Measurements from ENCODE around the gene PGRMC2. TPM values are rescaled to one million over a fixed set of nuclear protein-coding genes. Genes with fewer than 3 reads are reported as not detected.
A peak's percentile ranks its signal among the peaks of the same experiment; 100 is the strongest.

PGRMC2 gene
- total and polyA plus RNA-seq, 2 experiments from 2014 or later = 14.0 to 38.9 TPM

GRCh38 chr4:128286474-128287058 is 1.0 kb downstream of the PGRMC2 start:
- H3K4me3 ChIP-seq = peak overlapping the region; percentile 74
- H3K36me3 ChIP-seq = no peaks in the 10 kb centered on the region
- no peaks in the 10 kb centered on the region for H3K27me3 ChIP-seq
- H3K9me3 ChIP-seq (ENCODE audit: low read depth) = no peaks in the 10 kb centered on the region
- no peak for TF ChIP-seq CTCF (IDR thresholded peaks at IDR 0.05; ENCODE audit: low read depth, low read length)
- peak; percentile 46 to 51 for DNase-seq (ENCODE audit: low read depth in 1 of 2, low spot score in 1 of 2)
- H3K4me1 ChIP-seq (ENCODE audit: low read depth) = peaks cover 8% of the 10 kb centered on the region
- peak overlapping the region; percentile 87 for H3K27ac ChIP-seq

- DNase-seq (ENCODE audit: low read depth in 1 of 2, low spot score in 1 of 2) = peak in 1 of 2 donors; percentile 42
- peak overlapping the region; percentile 24 for H3K27ac ChIP-seq
- peak overlapping the region; percentile 74 for H3K4me3 ChIP-seq
- H3K4me1 ChIP-seq (ENCODE audit: low read depth) = peaks cover 8% of the 10 kb centered on the region
- H3K36me3 ChIP-seq = no peaks in the 10 kb centered on the region
- no peaks in the 10 kb centered on the region for H3K9me3 ChIP-seq (ENCODE audit: low read depth)
- H3K27me3 ChIP-seq = no peaks in the 10 kb centered on the region
- no peak for TF ChIP-seq CTCF (IDR thresholded peaks at IDR 0.05; ENCODE audit: low read depth, low read length)
These were observed 2.3 kb downstream of the PGRMC2 start for GRCh38 chr4:128285085-128285997.

- H3K9me3 ChIP-seq (ENCODE audit: low read depth) = no peaks in the 10 kb centered on the region
- DNase-seq (ENCODE audit: low read depth in 1 of 2, low spot score in 1 of 2) = no peak
- no peaks in the 10 kb centered on the region for H3K27me3 ChIP-seq
- peaks cover 8% of the 10 kb centered on the region for H3K4me1 ChIP-seq (ENCODE audit: low read depth)
- H3K27ac ChIP-seq = no peak overlapping the region
- H3K36me3 ChIP-seq = no peaks in the 10 kb centered on the region
- H3K4me3 ChIP-seq = no peak overlapping the region
- no peak for TF ChIP-seq CTCF (IDR thresholded peaks at IDR 0.05; ENCODE audit: low read depth, low read length)
These were observed 3.3 kb downstream of the PGRMC2 start for GRCh38 chr4:128284317-128284716.

- Histone ChIP-seq H3K9me3 (ENCODE audit: low read depth) (no peaks in the 10 kb centered on the region), H3K27ac (no peak overlapping the region), H3K36me3 (no peaks in the 10 kb centered on the region), H3K27me3 (no peaks in the 10 kb centered on the region), H3K4me1 (ENCODE audit: low read depth) (peaks cover 8% of the 10 kb centered on the region), H3K4me3 (no peak overlapping the region)
- DNase-seq (ENCODE audit: low read depth in 1 of 2, low spot score in 1 of 2) = no peak
- TF ChIP-seq CTCF (IDR thresholded peaks at IDR 0.05; ENCODE audit: low read depth, low read length) = no peak
These were observed 4.5 kb downstream of the PGRMC2 start for GRCh38 chr4:128283071-128283470.

- Histone ChIP-seq H3K27ac (no peak overlapping the region), H3K4me1 (ENCODE audit: low read depth) (peaks cover 8% of the 10 kb centered on the region), H3K9me3 (ENCODE audit: low read depth) (no peaks in the 10 kb centered on the region), H3K4me3 (no peak overlapping the region), H3K36me3 (no peaks in the 10 kb centered on the region), H3K27me3 (no peaks in the 10 kb centered on the region)
- TF ChIP-seq CTCF (IDR thresholded peaks at IDR 0.05; ENCODE audit: low read depth, low read length) = no peak
- no peak for DNase-seq (ENCODE audit: low read depth in 1 of 2, low spot score in 1 of 2)
These were observed 5.1 kb downstream of the PGRMC2 start for GRCh38 chr4:128282516-128282915.

Measured in cardiac muscle cell (in vitro differentiated cells and primary cell).